Panc1 (cell line): ENCODE data around the gene MLPH. TPM values are rescaled to one million over a fixed set of nuclear protein-coding genes. Genes with fewer than 3 reads are reported as not detected.

Experiments
- ATAC-seq: fragments of 200-7000 bp; cut with Tn5 transposase; 2 replicates; pipeline ENCODE4 v1.9.1; 2020; ENCODE audit warnings: mild to moderate bottlenecking, moderate library complexity
- BruUV-seq: library from RNA; stranded (reverse); fragments of 400-500 nt; replicated peaks from 2 replicates; lab custom pipeline; 2021; lab: Mats Ljungman, UMichigan
- CTCF ChIA-PET: fragments of 300-600 bp; sonication (Branson Sonifier 250); formaldehyde crosslinking; loops from one replicate; lab custom pipeline; 2022; ENCODE audit warnings: antibody characterized with exemption; lab: Charles Lee
- POLR2A ChIA-PET: fragments of 300-600 bp; sonication (Branson Sonifier 250); formaldehyde crosslinking; loops from one replicate; lab custom pipeline; 2022; ENCODE audit warnings: antibody characterized with exemption; lab: Charles Lee
- DNase-seq: peaks from one replicate; pipeline ENCODE4 v3.0.0-alpha.2; 2010; ENCODE audit warnings: low read depth, low spot score
- H3K27ac ChIP-seq: 2 replicates; pipeline ENCODE4 v1.5.1; 2011; ENCODE audit warnings: mild to moderate bottlenecking, low read length, inconsistent platforms
- H3K27me3 ChIP-seq: fragments of 200-500 bp; sonication (Bioruptor generic); 2 replicates; pipeline ENCODE4 v1.6.0; 2014; ENCODE audit warnings: low read length, inconsistent platforms; ENCODE audit not compliant: control insufficient read depth, insufficient read depth
- H3K36me3 ChIP-seq: fragments of 200-500 bp; sonication (Bioruptor generic); 2 replicates; pipeline ENCODE4 v1.5.1; 2014; ENCODE audit warnings: inconsistent platforms, mild to moderate bottlenecking, low read length, moderate library complexity; ENCODE audit not compliant: control insufficient read depth, insufficient read depth
- H3K4me1 ChIP-seq: 2 replicates; pipeline ENCODE4 v1.5.1; 2011; ENCODE audit warnings: inconsistent platforms, mild to moderate bottlenecking, low read length, moderate library complexity; ENCODE audit not compliant: control insufficient read depth, insufficient read depth
- H3K4me3 ChIP-seq, 2 experiments: 2 replicates each; pipeline ENCODE4 v1.5.1; 2011 to 2012; ENCODE audit warnings: low read depth in 2 of 2, low read length in 2 of 2, mild to moderate bottlenecking in 2 of 2, inconsistent platforms in 1 of 2, moderate library complexity in 1 of 2
- H3K9me3 ChIP-seq: fragments of 200-500 bp; sonication (Bioruptor generic); 2 replicates; pipeline ENCODE4 v1.5.1; 2014; ENCODE audit warnings: low read depth, mild to moderate bottlenecking, inconsistent platforms, low read length, moderate library complexity; ENCODE audit not compliant: control insufficient read depth, insufficient read depth
- CTCF ChIP-seq: fragments of 450-650 bp; IDR thresholded peaks from 2 replicates; pipeline ENCODE4 v1.5.1; 2017; ENCODE audit warnings: mild to moderate bottlenecking
- POLR2AphosphoS5 ChIP-seq: IDR thresholded peaks from 2 replicates; pipeline ENCODE4 v1.6.1; 2012; ENCODE audit warnings: mild to moderate bottlenecking, low read depth, low read length, moderate library complexity
- SIN3A ChIP-seq: IDR thresholded peaks from 2 replicates; pipeline ENCODE4 v1.6.1; 2012; ENCODE audit warnings: low read depth, mild to moderate bottlenecking, low read length, moderate library complexity, borderline replicate concordance; ENCODE audit not compliant: insufficient read depth
- TCF7L2 ChIP-seq: IDR thresholded peaks from 2 replicates; pipeline ENCODE4 v1.6.1; 2011; ENCODE audit warnings: mild to moderate bottlenecking, low read depth, low read length, inconsistent platforms
- in situ Hi-C: cut with HindIII; loops from 2 replicates; pipeline ENCODE4 v1.10.0; 2016; ENCODE audit warnings: low sequenced_read_pairs, low pct_unique_long_range_greater_than_20kb
- intact Hi-C: fragments of 100-400 bp; cut with micrococcal nuclease; formaldehyde crosslinking; loops from one replicate; pipeline ENCODE4 v1.10.0; 2022; ENCODE audit not compliant: unreplicated experiment
- total RNA-seq: library from RNA; stranded (reverse); gene quantifications from one replicate; pipeline ENCODE4 v1.2.1, GENCODE V29; 2021; ENCODE audit not compliant: unreplicated experiment
- TF ChIP-seq, protein P1 (sequence below), 2 experiments: IDR thresholded peaks; 2 replicates each; pipeline ENCODE4 v1.6.1; 2011 to 2012; ENCODE audit warnings: low read depth in 2 of 2, control low read depth in 1 of 2, low read length in 1 of 2, mild to moderate bottlenecking in 1 of 2, moderate library complexity in 1 of 2; ENCODE audit not compliant: insufficient read depth in 1 of 2

Gene MLPH
- total RNA-seq, 1 experiment from 2014 or later: 60.2 TPM

DNA sequence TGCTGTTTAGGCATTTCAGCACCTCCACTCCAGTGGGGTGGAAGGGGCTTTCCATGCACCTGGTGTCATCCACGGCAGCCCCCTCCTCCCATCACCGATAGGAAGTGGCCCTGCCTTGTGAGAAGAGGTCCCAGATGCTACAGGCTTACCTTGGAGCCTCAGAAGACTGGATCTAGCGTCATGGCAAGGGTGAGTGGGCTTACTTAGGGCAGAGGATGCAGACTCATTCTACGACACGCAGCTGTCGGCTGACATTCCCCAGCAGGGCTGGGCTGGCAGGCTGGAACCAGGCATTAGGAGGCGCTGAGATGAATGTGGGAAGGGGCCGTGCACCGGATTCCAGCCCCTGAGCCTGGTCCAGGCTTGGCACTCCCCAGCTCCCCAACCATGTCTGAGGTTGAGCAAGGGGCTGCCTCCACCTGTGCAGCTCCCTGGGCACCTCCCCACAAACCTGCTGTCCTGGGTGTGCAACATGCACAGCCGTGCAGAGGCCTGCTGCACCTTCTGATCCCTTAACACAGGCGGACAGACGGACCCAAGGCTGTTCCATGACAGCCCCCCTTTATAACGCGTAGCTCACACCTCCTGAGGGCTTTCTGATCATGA, 77.6 kb downstream of the MLPH start:
- no peak overlapping the region for H3K27ac ChIP-seq
- no peak for TF ChIP-seq CTCF
- TF ChIP-seq, protein P1, sequence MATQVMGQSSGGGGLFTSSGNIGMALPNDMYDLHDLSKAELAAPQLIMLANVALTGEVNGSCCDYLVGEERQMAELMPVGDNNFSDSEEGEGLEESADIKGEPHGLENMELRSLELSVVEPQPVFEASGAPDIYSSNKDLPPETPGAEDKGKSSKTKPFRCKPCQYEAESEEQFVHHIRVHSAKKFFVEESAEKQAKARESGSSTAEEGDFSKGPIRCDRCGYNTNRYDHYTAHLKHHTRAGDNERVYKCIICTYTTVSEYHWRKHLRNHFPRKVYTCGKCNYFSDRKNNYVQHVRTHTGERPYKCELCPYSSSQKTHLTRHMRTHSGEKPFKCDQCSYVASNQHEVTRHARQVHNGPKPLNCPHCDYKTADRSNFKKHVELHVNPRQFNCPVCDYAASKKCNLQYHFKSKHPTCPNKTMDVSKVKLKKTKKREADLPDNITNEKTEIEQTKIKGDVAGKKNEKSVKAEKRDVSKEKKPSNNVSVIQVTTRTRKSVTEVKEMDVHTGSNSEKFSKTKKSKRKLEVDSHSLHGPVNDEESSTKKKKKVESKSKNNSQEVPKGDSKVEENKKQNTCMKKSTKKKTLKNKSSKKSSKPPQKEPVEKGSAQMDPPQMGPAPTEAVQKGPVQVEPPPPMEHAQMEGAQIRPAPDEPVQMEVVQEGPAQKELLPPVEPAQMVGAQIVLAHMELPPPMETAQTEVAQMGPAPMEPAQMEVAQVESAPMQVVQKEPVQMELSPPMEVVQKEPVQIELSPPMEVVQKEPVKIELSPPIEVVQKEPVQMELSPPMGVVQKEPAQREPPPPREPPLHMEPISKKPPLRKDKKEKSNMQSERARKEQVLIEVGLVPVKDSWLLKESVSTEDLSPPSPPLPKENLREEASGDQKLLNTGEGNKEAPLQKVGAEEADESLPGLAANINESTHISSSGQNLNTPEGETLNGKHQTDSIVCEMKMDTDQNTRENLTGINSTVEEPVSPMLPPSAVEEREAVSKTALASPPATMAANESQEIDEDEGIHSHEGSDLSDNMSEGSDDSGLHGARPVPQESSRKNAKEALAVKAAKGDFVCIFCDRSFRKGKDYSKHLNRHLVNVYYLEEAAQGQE (IDR thresholded peaks at IDR 0.05; ENCODE audit: insufficient read depth in 1 of 2, low read depth in 2 of 2, low read length in 1 of 2): no peak
- no peak for TF ChIP-seq SIN3A
- TF ChIP-seq POLR2AphosphoS5: no peak
- no peak for TF ChIP-seq TCF7L2
- no peaks in the 10 kb centered on the region for H3K27me3 ChIP-seq
- H3K9me3 ChIP-seq: no peaks in the 10 kb centered on the region
- ATAC-seq: no peak
- intact Hi-C loops: no loop called here
- H3K36me3 ChIP-seq: no peaks in the 10 kb centered on the region
- no TSS peak for BruUV-seq
- in situ Hi-C loops: no loop called here
- no peak overlapping the region for H3K4me3 ChIP-seq
- no peak for DNase-seq
- no peaks in the 10 kb centered on the region for H3K4me1 ChIP-seq
- ChIA-PET POLR2A (no interaction called here), CTCF (no interaction called here)

- CTCF ChIA-PET: no interaction called here
- DNase-seq: no peak
- H3K36me3 ChIP-seq: no peaks in the 10 kb centered on the region
- no TSS peak for BruUV-seq
- TF ChIP-seq TCF7L2 (no peak), POLR2AphosphoS5 (no peak), SIN3A (no peak), CTCF (no peak)
- TF ChIP-seq, protein P1 (IDR thresholded peaks at IDR 0.05; ENCODE audit: insufficient read depth in 1 of 2, low read depth in 2 of 2, low read length in 1 of 2): no peak
- H3K27me3 ChIP-seq: no peaks in the 10 kb centered on the region
- H3K4me1 ChIP-seq: no peaks in the 10 kb centered on the region
- no peak overlapping the region for H3K4me3 ChIP-seq
- intact Hi-C loops: no loop called here
- ATAC-seq: no peak
- in situ Hi-C loops: no loop called here
- no peaks in the 10 kb centered on the region for H3K9me3 ChIP-seq
- no peak overlapping the region for H3K27ac ChIP-seq
- POLR2A ChIA-PET: no interaction called here
Measured at GRCh38 chr2:237565974-237566373, 78.9 kb downstream of the MLPH start.
